H1 (cell line): ENCODE results near the gene IL17RD. TPM values are rescaled to one million over a fixed set of nuclear protein-coding genes. Genes with fewer than 3 reads are reported as not detected.
A peak's percentile ranks its signal among the peaks of the same experiment; 100 is the strongest.

Experiments
- CTCF ChIA-PET: fragments of 300-600 bp; sonication (Branson Sonifier 250); formaldehyde crosslinking; loops from one replicate; lab custom pipeline; 2021; ENCODE audit not compliant: partially characterized antibody; lab: Charles Lee
- POLR2A ChIA-PET: fragments of 300-600 bp; sonication (Branson Sonifier 250); formaldehyde crosslinking; loops from one replicate; lab custom pipeline; 2021; ENCODE audit warnings: inconsistent platforms; ENCODE audit not compliant: partially characterized antibody; lab: Charles Lee
- DNase-seq, 2 experiments: peaks; one replicate each; pipeline versions ENCODE4 v3.0.0 to v3.0.0-alpha.2; 2010 to 2022; ENCODE audit warnings: low spot score in 2 of 2, low read depth in 1 of 2, mixed read lengths in 1 of 2
- FAIRE-seq: peaks from 2 replicates; lab custom pipeline; 2011; peaks lifted over from hg19 to GRCh38; lab: Jason Lieb, UNC
- H2AFZ ChIP-seq: 2 replicates; pipeline ENCODE4 v1.8.1; 2012; ENCODE audit warnings: low read length, inconsistent platforms
- H2AK5ac ChIP-seq: 2 replicates; pipeline ENCODE4 v1.6.1; 2013; ENCODE audit warnings: low read depth, low read length
- H2BK120ac ChIP-seq: replicated peaks from 2 replicates; pipeline ENCODE3; 2013; ENCODE audit warnings: low read depth, low read length, inconsistent platforms
- H2BK12ac ChIP-seq: 2 replicates; pipeline ENCODE4 v1.6.1; 2013; ENCODE audit warnings: low read depth, low read length
- H2BK15ac ChIP-seq: 2 replicates; pipeline ENCODE4 v1.6.1; 2013; ENCODE audit warnings: low read length
- H2BK20ac ChIP-seq: 2 replicates; pipeline ENCODE4 v1.6.1; 2013; ENCODE audit warnings: low read length
- H2BK5ac ChIP-seq: 2 replicates; pipeline ENCODE4 v1.6.1; 2013; ENCODE audit warnings: low read depth, low read length
- H3K14ac ChIP-seq: 2 replicates; pipeline ENCODE4 v1.6.1; 2013; ENCODE audit warnings: inconsistent platforms; ENCODE audit not compliant: insufficient read length
- H3K18ac ChIP-seq: 2 replicates; pipeline ENCODE4 v1.6.1; 2013; ENCODE audit warnings: low read length; ENCODE audit errors: extremely low read depth
- H3K23ac ChIP-seq: 2 replicates; pipeline ENCODE4 v1.6.1; 2013; ENCODE audit warnings: inconsistent platforms; ENCODE audit not compliant: insufficient read length
- H3K23me2 ChIP-seq: 2 replicates; pipeline ENCODE4 v1.6.1; 2013; ENCODE audit warnings: low read depth, low read length
- H3K27ac ChIP-seq: 2 replicates; pipeline ENCODE4 v1.6.1; 2011; ENCODE audit warnings: low read depth, low read length, inconsistent platforms
- H3K27me3 ChIP-seq, 4 experiments: replicated peaks in 1 of 4; 1 replicate in 1 of 4; 2 replicates in 3 of 4; pipeline versions ENCODE4 v1.6.1 to v1.8.1; 2011 to 2013; ENCODE audit warnings: low read length in 3 of 4, mild to moderate bottlenecking in 3 of 4, inconsistent platforms in 2 of 4, mixed read lengths in 2 of 4, moderate library complexity in 1 of 4; ENCODE audit not compliant: control insufficient read depth in 3 of 4, insufficient read depth in 3 of 4; ENCODE audit errors: extremely low read depth in 1 of 4
- H3K36me3 ChIP-seq, 4 experiments: 2 replicates each; pipeline versions ENCODE4 v1.6.1 to v1.8.1; 2011 to 2013; ENCODE audit warnings: mild to moderate bottlenecking in 4 of 4, low read length in 3 of 4, moderate library complexity in 2 of 4, control low read depth in 1 of 4, inconsistent platforms in 1 of 4; ENCODE audit not compliant: insufficient read depth in 4 of 4, control insufficient read depth in 2 of 4
- H3K4ac ChIP-seq: replicated peaks from 2 replicates; pipeline ENCODE3; 2013; ENCODE audit warnings: low read length, low read depth, mixed read lengths, inconsistent platforms; ENCODE audit not compliant: insufficient read length
- H3K4me1 ChIP-seq, 4 experiments: replicated peaks in 1 of 4; 1 replicate in 1 of 4; 2 replicates in 3 of 4; pipeline versions ENCODE4 v1.6.1 to v1.8.1; 2011 to 2013; ENCODE audit warnings: low read length in 3 of 4, inconsistent platforms in 2 of 4, mixed read lengths in 1 of 4; ENCODE audit not compliant: insufficient read depth in 4 of 4, control insufficient read depth in 3 of 4
- H3K4me2 ChIP-seq, 2 experiments: 2 replicates each; pipeline versions ENCODE4 v1.6.1 to v1.8.1; 2011 to 2013; ENCODE audit warnings: low read depth in 2 of 2, low read length in 2 of 2, control low read depth in 1 of 2, inconsistent platforms in 1 of 2, mild to moderate bottlenecking in 1 of 2; ENCODE audit not compliant: insufficient read depth in 1 of 2
- H3K4me3 ChIP-seq, 4 experiments: fragments of 200-600, 300-600 bp in 1 of 4; sonication (generic), shearing (Covaris generic), sonication (Bioruptor Twin) in 1 of 4; 2 replicates each; pipeline versions ENCODE4 v1.5.1 to v1.8.1; 2011 to 2016; ENCODE audit warnings: low read length in 4 of 4, low read depth in 3 of 4, control low read depth in 2 of 4, inconsistent platforms in 2 of 4, mild to moderate bottlenecking in 2 of 4, mixed read lengths in 1 of 4, moderate library complexity in 1 of 4; ENCODE audit not compliant: insufficient read depth in 2 of 4; ENCODE audit errors: extremely low read depth in 1 of 4
- H3K56ac ChIP-seq: replicated peaks from 2 replicates; pipeline ENCODE3; 2013; ENCODE audit warnings: low read depth, mild to moderate bottlenecking, mixed read lengths, low read length, inconsistent platforms; ENCODE audit not compliant: insufficient read length
- H3K79me1 ChIP-seq: 2 replicates; pipeline ENCODE4 v1.6.1; 2013; ENCODE audit warnings: low read depth, low read length, control low read depth
- H3K79me2 ChIP-seq, 2 experiments: 2 replicates each; pipeline versions ENCODE4 v1.6.1 to v1.8.1; 2012 to 2013; ENCODE audit warnings: low read length in 2 of 2, mild to moderate bottlenecking in 2 of 2, inconsistent platforms in 1 of 2; ENCODE audit not compliant: insufficient read depth in 2 of 2, control insufficient read depth in 1 of 2
- H3K9ac ChIP-seq, 4 experiments: replicated peaks in 1 of 4; 1 replicate in 1 of 4; 2 replicates in 3 of 4; pipeline versions ENCODE4 v1.6.1 to v1.8.1; 2011 to 2013; ENCODE audit warnings: low read depth in 3 of 4, low read length in 3 of 4, control low read depth in 2 of 4, mild to moderate bottlenecking in 2 of 4, moderate library complexity in 2 of 4, inconsistent platforms in 1 of 4; ENCODE audit errors: extremely low read depth in 1 of 4
- H3K9me3 ChIP-seq, 2 experiments: 2 replicates each; pipeline versions ENCODE4 v1.6.1 to v1.8.1; 2012 to 2013; ENCODE audit warnings: mild to moderate bottlenecking in 2 of 2, moderate library complexity in 2 of 2, control low read depth in 1 of 2, inconsistent platforms in 1 of 2, low read depth in 1 of 2, low read length in 1 of 2, mixed read lengths in 1 of 2; ENCODE audit not compliant: insufficient read depth in 2 of 2
- H4K20me1 ChIP-seq, 2 experiments: replicated peaks in 1 of 2; 2 replicates each; pipeline versions ENCODE3 to v1.8.1; 2011 to 2013; ENCODE audit warnings: inconsistent platforms in 2 of 2, low read length in 2 of 2, mild to moderate bottlenecking in 1 of 2; ENCODE audit not compliant: insufficient read depth in 2 of 2, control insufficient read depth in 1 of 2
- H4K5ac ChIP-seq: 2 replicates; pipeline ENCODE4 v1.6.1; 2013; ENCODE audit warnings: low read length, low read depth, mixed read lengths, inconsistent platforms; ENCODE audit not compliant: insufficient read length
- H4K8ac ChIP-seq: 2 replicates; pipeline ENCODE4 v1.8.0; 2013; ENCODE audit warnings: mild to moderate bottlenecking, moderate library complexity, low read length, inconsistent platforms; ENCODE audit not compliant: insufficient read depth; ENCODE audit errors: extremely low read depth
- H4K91ac ChIP-seq: replicated peaks from 2 replicates; pipeline ENCODE3; 2013; ENCODE audit warnings: low read length, mixed read lengths, inconsistent platforms; ENCODE audit not compliant: insufficient read length
- ASH2L ChIP-seq: fragments of 200-600, 300-600 bp; sonication (generic); IDR thresholded peaks from one replicate; pipeline ENCODE4 v1.7.1; 2017; ENCODE audit warnings: low read length
- EZH2 ChIP-seq: fragments of 200-600 bp; sonication (generic); IDR thresholded peaks from 2 replicates; pipeline ENCODE4 v1.7.1; 2012; ENCODE audit warnings: low read depth, mild to moderate bottlenecking, moderate library complexity, low read length, inconsistent platforms; ENCODE audit not compliant: severe bottlenecking
- WGBS, 2 experiments: shearing (Covaris generic) in 1 of 2; methylation state at CpG; one replicate each; pipeline versions ENCODE4 v1.1.6 to v1.1.7; 2013 to 2015; ENCODE audit warnings: low lambda C conversion rate in 2 of 2, mixed read lengths in 2 of 2, inconsistent platforms in 1 of 2, low coverage in 1 of 2, missing lambda C conversion rate in 1 of 2; ENCODE audit not compliant: insufficient replicate concordance in 2 of 2, insufficient coverage in 1 of 2, insufficient read length in 1 of 2; ENCODE audit errors: extremely low coverage in 1 of 2, missing lambda C conversion rate in 1 of 2; 5-methylcytosine and 5-hydroxymethylcytosine counted together
- polyA plus RNA-seq, 7 experiments: library from polyadenylated mRNA; depleted of rRNA in 3 of 7; stranded (reverse) in 5 of 7; unstranded in 2 of 7; fragments of >200 nt in 5 of 7; fragments of 200-250 nt in 2 of 7; gene quantifications; 1 replicate in 5 of 7; 2 replicates in 1 of 7; 4 replicates in 1 of 7; pipeline versions ENCODE4 v1.2.1 to v1.2.3, GENCODE V29; 2011 to 2013; ENCODE audit warnings: missing spikeins in 2 of 7, mixed read lengths in 2 of 7
- total RNA-seq: library from RNA; stranded (reverse); fragmentation: NEBNext Ultra II Directional; extraction: Animal tissue kit (Norgen Biotek cat#: 25700); gene quantifications from 2 replicates; pipeline ENCODE4 v1.2.1, GENCODE V29; 2021
- TF ChIP-seq, protein P1 (sequence below): IDR thresholded peaks from 2 replicates; pipeline ENCODE4 v1.6.1; 2011; ENCODE audit warnings: low read length, improper control_type of control experiment

The IL17RD gene
- total and polyA plus RNA-seq, 2 of the 8 experiments (the other 6 are each of a cell fraction or from before 2014, with no cell fraction given): 10.9 to 48.9 TPM

DNA sequence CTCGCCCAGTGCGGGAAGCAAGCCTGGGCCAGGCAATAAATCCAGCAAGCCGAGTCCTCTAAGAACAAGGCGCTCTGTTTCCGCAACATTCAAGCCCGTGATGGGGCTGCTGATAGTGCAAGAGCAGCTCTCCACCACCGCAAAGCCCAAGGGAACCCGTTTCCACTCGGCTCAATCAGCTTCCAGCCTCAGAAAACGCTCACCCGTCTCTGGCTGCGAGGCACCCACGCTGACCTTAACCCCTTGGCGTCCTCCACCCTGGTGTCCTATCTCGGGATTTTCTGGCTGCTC lies 86.9 kb downstream of the IL17RD start:
- FAIRE-seq: no peak
- Histone ChIP-seq H2BK20ac (no peak overlapping the region), H3K4me3 (peak overlapping the region; percentile 58 to 96 (median 82)), H2BK120ac (no peak overlapping the region), H2BK5ac (no peak overlapping the region), H3K56ac (no peak overlapping the region), H3K79me2 (no peaks in the 10 kb centered on the region), H2AK5ac (no peak overlapping the region), H3K4me2 (peak overlapping the region; percentile 85 to 94), H2AFZ (peak overlapping the region; percentile 90), H3K9me3 (no peaks in the 10 kb centered on the region), H3K4ac (no peak overlapping the region), H3K4me1 (peaks cover 4 to 7% (median 5%) of the 10 kb centered on the region in 4 experiments; a peak in 5 of 7 replicates), H3K79me1 (no peaks in the 10 kb centered on the region; the same call in 1 of the 2 replicates), H3K18ac (no peak overlapping the region), H3K23me2 (peaks cover 9% of the 10 kb centered on the region), H2BK15ac (no peak overlapping the region), H4K20me1 (peaks cover 0 to 4% of the 10 kb centered on the region in 2 experiments), H3K27ac (no peak overlapping the region), H2BK12ac (peak overlapping the region; percentile 10; the same call in 1 of the 2 replicates), H4K5ac (no peak overlapping the region), H3K14ac (no peak overlapping the region), H3K23ac (no peak overlapping the region), H3K9ac (peak overlapping the region in 3 of 4 experiments; percentile 56 to 64 (median 58); a peak in 3 of 7 replicates), H3K36me3 (no peaks in the 10 kb centered on the region), H4K91ac (no peak overlapping the region), H4K8ac (no peak overlapping the region), H3K27me3 (peaks cover 0 to 34% (median 27%) of the 10 kb centered on the region in 4 experiments; a peak in 6 of 7 replicates)
- DNase-seq: peak in 1 of 2 experiments; percentile 64
- ChIA-PET POLR2A (interaction anchor here (0.5 to 2.1 kb wide), 6 partner anchors 16 to 396 kb away, joined by 3 to 9 read pairs (median 4); partner anchors contain the start of gene SPATA12), CTCF (interaction anchor here (0.6 to 2.1 kb wide), 8 partner anchors 12 to 941 kb away, joined by 3 to 7 read pairs (median 4); no protein-coding TSS in a partner anchor)
- TF ChIP-seq ASH2L: peak; percentile 65
- TF ChIP-seq, protein P1, sequence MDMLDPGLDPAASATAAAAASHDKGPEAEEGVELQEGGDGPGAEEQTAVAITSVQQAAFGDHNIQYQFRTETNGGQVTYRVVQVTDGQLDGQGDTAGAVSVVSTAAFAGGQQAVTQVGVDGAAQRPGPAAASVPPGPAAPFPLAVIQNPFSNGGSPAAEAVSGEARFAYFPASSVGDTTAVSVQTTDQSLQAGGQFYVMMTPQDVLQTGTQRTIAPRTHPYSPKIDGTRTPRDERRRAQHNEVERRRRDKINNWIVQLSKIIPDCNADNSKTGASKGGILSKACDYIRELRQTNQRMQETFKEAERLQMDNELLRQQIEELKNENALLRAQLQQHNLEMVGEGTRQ: no peak
- peak; percentile 55 for TF ChIP-seq EZH2
- WGBS, 2 experiments: 6% methylated on average over 15 of the region's 15 CpGs; no CpG with 5 or more reads in 1 of the 2 experiments
